Retina (tissue), 1 donor: ENCODE measurements around the gene LRBA.
A peak's percentile ranks its signal among the peaks of the same experiment; 100 is the strongest.

Source experiments
- DNase-seq: peaks from one replicate; pipeline ENCODE4 v3.0.0-alpha.2; 2016

The LRBA gene

GRCh38 chr4:150302553-150302952 is 712.5 kb downstream of the LRBA start:
- no peak for DNase-seq

- DNase-seq: no peak
Observed at GRCh38 chr4:150299816-150300215, 715.3 kb downstream of the LRBA start.

GRCh38 chr4:150297861-150298474 is 717.1 kb downstream of the LRBA start:
- peak; percentile 28 for DNase-seq

- DNase-seq: no peak
Observed at GRCh38 chr4:150289881-150290280, 725.2 kb downstream of the LRBA start.

- DNase-seq: no peak
Observed at GRCh38 chr4:150289198-150289597, 725.9 kb downstream of the LRBA start.

GRCh38 chr4:150286656-150287055 is 728.4 kb downstream of the LRBA start:
- DNase-seq: no peak

GRCh38 chr4:150283689-150284088 is 731.4 kb downstream of the LRBA start:
- no peak for DNase-seq

GRCh38 chr4:150280975-150281374 is 734.1 kb downstream of the LRBA start:
- no peak for DNase-seq

- DNase-seq: no peak
Observed at GRCh38 chr4:150280081-150280895, 734.8 kb downstream of the LRBA start.

- peak; percentile 22 for DNase-seq
Observed at GRCh38 chr4:150278206-150278605, 736.9 kb downstream of the LRBA start.

GRCh38 chr4:150268444-150268843 is 746.6 kb downstream of the LRBA start:
- no peak for DNase-seq

- no peak for DNase-seq
Observed at GRCh38 chr4:150265806-150266205, 749.3 kb downstream of the LRBA start.

GRCh38 chr4:150264595-150265161 is 750.4 kb downstream of the LRBA start:
- DNase-seq: no peak

- no peak for DNase-seq
Observed at GRCh38 chr4:150262611-150263010, 752.5 kb downstream of the LRBA start.

GRCh38 chr4:150261571-150261970 is 753.5 kb downstream of the LRBA start:
- no peak for DNase-seq

- no peak for DNase-seq
Observed at GRCh38 chr4:150259861-150260567, 755.1 kb downstream of the LRBA start.

GRCh38 chr4:150258569-150258968 is 756.5 kb downstream of the LRBA start:
- DNase-seq: no peak

- DNase-seq: peak; percentile 19
Observed at GRCh38 chr4:150256841-150257730, 758.0 kb downstream of the LRBA start.

GRCh38 chr4:150256225-150256620 is 758.9 kb downstream of the LRBA start:
- no peak for DNase-seq

GRCh38 chr4:150255610-150256224 is 759.4 kb downstream of the LRBA start:
- no peak for DNase-seq

- DNase-seq: no peak
Observed at GRCh38 chr4:150253965-150254630, 761.0 kb downstream of the LRBA start.
